Breast epithelium (tissue), 4 donors: Measurements from ENCODE around the gene FAM131A. TPM values are rescaled to one million over a fixed set of nuclear protein-coding genes. Genes with fewer than 3 reads are reported as not detected.

Source experiments
- DNase-seq, 2 donors: peaks; one replicate each; pipeline ENCODE4 v3.0.0-alpha.2; 2019; ENCODE audit warnings: low spot score in 2 of 2
- H3K27ac ChIP-seq, 2 donors: fragments of 200-600 bp; sonication (generic) in 1 of 2; one replicate each; pipeline ENCODE4 v1.5.1; 2016 to 2019; ENCODE audit warnings: mild to moderate bottlenecking in 1 of 2
- H3K27me3 ChIP-seq, 2 donors: fragments of 200-600 bp; sonication (generic) in 1 of 2; one replicate each; pipeline versions ENCODE4 v1.5.1 to v1.6.0; 2017 to 2019; ENCODE audit warnings: control low read depth in 1 of 2, mild to moderate bottlenecking in 1 of 2
- H3K36me3 ChIP-seq: fragments of 200-600 bp; one replicate; pipeline ENCODE4 v1.5.1; 2019
- H3K4me1 ChIP-seq, 2 donors: fragments of 200-600 bp; sonication (generic); one replicate each; pipeline ENCODE4 v1.5.1; 2016 to 2019; ENCODE audit warnings: control low read depth in 1 of 2
- H3K4me3 ChIP-seq, 3 donors: fragments of 200-600 bp; sonication (generic); 1 replicate in 2 of 3; 2 replicates in 1 of 3; pipeline ENCODE4 v1.5.1; 2016 to 2019; ENCODE audit warnings: mild to moderate bottlenecking in 3 of 3, moderate library complexity in 2 of 3
- H3K9me3 ChIP-seq, 2 donors: fragments of 200-600 bp; sonication (generic) in 1 of 2; one replicate each; pipeline ENCODE4 v1.5.1; 2016 to 2019; ENCODE audit warnings: control low read depth in 1 of 2
- CTCF ChIP-seq, 3 donors: fragments of 450-650 bp; IDR thresholded peaks; one replicate each; pipeline ENCODE4 v1.5.1; 2016 to 2017; ENCODE audit warnings: antibody characterized with exemption in 3 of 3, mild to moderate bottlenecking in 3 of 3, moderate library complexity in 3 of 3
- POLR2A ChIP-seq: fragments of 450-650 bp; IDR thresholded peaks from one replicate; pipeline ENCODE4 v1.6.1; 2016; ENCODE audit warnings: antibody characterized with exemption, mild to moderate bottlenecking, moderate library complexity
- POLR2AphosphoS5 ChIP-seq, 3 donors: sonication (generic); formaldehyde crosslinking; IDR thresholded peaks; one replicate each; pipeline ENCODE4 v1.6.1; 2017; ENCODE audit warnings: antibody characterized with exemption in 3 of 3
- intact Hi-C: fragments of 100-400 bp; cut with DNase I; formaldehyde crosslinking; loops from one replicate; pipeline ENCODE4 v1.15.1; 2023; ENCODE audit warnings: low total_unique reads
- total RNA-seq, 3 donors: library from RNA; depleted of rRNA; stranded (reverse); fragments of >200 nt; gene quantifications; one replicate each; pipeline ENCODE4 v1.1.0, GENCODE V29; 2016

The FAM131A gene
- total RNA-seq, 3 donors from 2014 or later = 18.7 to 32.4 (median 26.5) TPM

DNA sequence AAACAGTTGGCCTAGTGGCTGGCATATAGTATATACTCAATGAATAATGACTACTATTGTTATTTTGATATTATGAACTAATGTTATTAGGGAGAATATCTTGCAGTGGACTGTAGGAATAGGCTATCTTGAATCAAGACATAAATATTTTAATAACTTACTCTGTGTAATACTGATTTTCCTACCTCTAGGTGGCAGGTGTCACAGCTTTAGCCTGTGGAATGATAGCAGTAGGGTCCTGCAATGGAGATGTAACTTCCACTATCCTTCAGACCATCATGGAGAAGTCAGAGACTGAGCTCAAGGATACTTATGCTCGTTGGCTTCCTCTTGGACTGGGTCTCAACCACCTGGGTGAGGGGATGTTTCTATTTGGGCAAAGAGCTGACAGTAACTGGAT, 31.8 kb upstream of the FAM131A start:
- TF ChIP-seq POLR2AphosphoS5 (IDR thresholded peaks at IDR 0.05) (no peak), CTCF (IDR thresholded peaks at IDR 0.05) (peak in 1 of 3 donors; percentile 19), POLR2A (no peak)
- intact Hi-C loops = no loop called here
- no peaks in the 10 kb centered on the region for H3K36me3 ChIP-seq
- DNase-seq = no peak
- no peaks in the 10 kb centered on the region for H3K9me3 ChIP-seq
- H3K27ac ChIP-seq = no peak overlapping the region
- H3K27me3 ChIP-seq = no peaks in the 10 kb centered on the region
- no peaks in the 10 kb centered on the region for H3K4me1 ChIP-seq
- H3K4me3 ChIP-seq = no peak overlapping the region

- intact Hi-C loops = no loop called here
Observed at GRCh38 chr3:184306341-184306972, 30.9 kb upstream of the FAM131A start.

GRCh38 chr3:184307915-184308314, 29.5 kb upstream of the FAM131A start:
- H3K27me3 ChIP-seq = no peaks in the 10 kb centered on the region
- intact Hi-C loops = no loop called here
- DNase-seq = no peak
- H3K4me3 ChIP-seq = no peak overlapping the region
- no peaks in the 10 kb centered on the region for H3K9me3 ChIP-seq
- no peaks in the 10 kb centered on the region for H3K4me1 ChIP-seq
- TF ChIP-seq POLR2AphosphoS5 (IDR thresholded peaks at IDR 0.05) = no peak
- no peak for TF ChIP-seq CTCF (IDR thresholded peaks at IDR 0.05)
- no peak for TF ChIP-seq POLR2A
- H3K27ac ChIP-seq = no peak overlapping the region
- no peaks in the 10 kb centered on the region for H3K36me3 ChIP-seq

More at GRCh38 chr3:184306341-184306972, 30.9 kb upstream of the FAM131A start:
- no peaks in the 10 kb centered on the region for H3K36me3 ChIP-seq
- no peak for TF ChIP-seq POLR2A
- TF ChIP-seq POLR2AphosphoS5 (IDR thresholded peaks at IDR 0.05) = no peak
- no peak for TF ChIP-seq CTCF (IDR thresholded peaks at IDR 0.05)
- H3K9me3 ChIP-seq = no peaks in the 10 kb centered on the region
- H3K4me3 ChIP-seq = no peak overlapping the region
- H3K27ac ChIP-seq = no peak overlapping the region
- H3K4me1 ChIP-seq = no peaks in the 10 kb centered on the region
- no peaks in the 10 kb centered on the region for H3K27me3 ChIP-seq
- DNase-seq = no peak

DNA sequence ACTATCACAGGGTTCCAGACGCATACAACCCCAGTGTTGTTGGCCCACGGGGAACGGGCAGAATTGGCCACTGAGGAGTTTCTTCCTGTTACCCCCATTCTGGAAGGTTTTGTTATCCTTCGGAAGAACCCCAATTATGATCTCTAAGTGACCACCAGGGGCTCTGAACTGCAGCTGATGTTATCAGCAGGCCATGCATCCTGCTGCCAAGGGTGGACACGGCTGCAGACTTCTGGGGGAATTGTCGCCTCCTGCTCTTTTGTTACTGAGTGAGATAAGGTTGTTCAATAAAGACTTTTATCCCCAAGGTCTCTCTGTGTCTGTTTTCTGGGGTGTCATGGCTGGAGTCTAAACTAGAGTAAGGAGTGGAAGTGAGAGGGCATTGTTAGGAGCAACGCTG, 28.7 kb upstream of the FAM131A start:
- H3K27ac ChIP-seq = no peak overlapping the region
- DNase-seq = no peak
- H3K27me3 ChIP-seq = no peaks in the 10 kb centered on the region
- H3K4me1 ChIP-seq = no peaks in the 10 kb centered on the region
- H3K9me3 ChIP-seq = no peaks in the 10 kb centered on the region
- TF ChIP-seq POLR2A (no peak), POLR2AphosphoS5 (IDR thresholded peaks at IDR 0.05) (no peak), CTCF (IDR thresholded peaks at IDR 0.05) (no peak)
- H3K36me3 ChIP-seq = no peaks in the 10 kb centered on the region
- intact Hi-C loops = no loop called here
- H3K4me3 ChIP-seq = no peak overlapping the region

DNA sequence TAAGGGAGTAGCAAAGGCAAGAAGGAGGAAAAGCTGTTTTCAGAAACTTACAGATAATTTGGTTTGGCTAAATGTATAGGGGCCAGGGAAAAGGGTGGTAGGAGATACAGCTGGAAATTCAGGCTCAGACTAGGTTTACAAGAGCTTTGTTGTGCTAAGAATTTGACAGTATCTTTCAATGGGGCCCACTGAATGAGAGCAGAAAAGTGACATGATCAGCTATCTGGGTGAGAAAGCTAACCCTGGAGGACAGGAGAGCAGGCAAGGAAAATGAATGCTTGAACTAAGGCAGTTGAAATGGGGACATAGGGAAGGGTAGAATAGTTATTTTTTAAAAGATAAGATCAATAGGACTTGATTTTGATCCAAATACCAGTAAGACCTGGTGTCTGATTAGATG, 25.8 kb upstream of the FAM131A start:
- TF ChIP-seq POLR2A (no peak), CTCF (IDR thresholded peaks at IDR 0.05) (no peak), POLR2AphosphoS5 (IDR thresholded peaks at IDR 0.05) (no peak)
- no peak overlapping the region for H3K4me3 ChIP-seq
- no peak for DNase-seq
- peaks cover 5 to 10% of the 10 kb centered on the region in 2 donors for H3K4me1 ChIP-seq
- no peaks in the 10 kb centered on the region for H3K27me3 ChIP-seq
- no peaks in the 10 kb centered on the region for H3K9me3 ChIP-seq
- H3K36me3 ChIP-seq = no peaks in the 10 kb centered on the region
- intact Hi-C loops = loop anchor here (10.0 kb wide), 1 partner anchor 1517 kb away; the partner anchor contains the start of gene ATP11B
- no peak overlapping the region for H3K27ac ChIP-seq
